ENCODE results near the gene CD82.
"Not testable (repeated sequence)": the region's sequence is repeated elsewhere in the genome, so short reads cannot be mapped to it uniquely, and the experiment has no call there.

Gene CD82

DNA sequence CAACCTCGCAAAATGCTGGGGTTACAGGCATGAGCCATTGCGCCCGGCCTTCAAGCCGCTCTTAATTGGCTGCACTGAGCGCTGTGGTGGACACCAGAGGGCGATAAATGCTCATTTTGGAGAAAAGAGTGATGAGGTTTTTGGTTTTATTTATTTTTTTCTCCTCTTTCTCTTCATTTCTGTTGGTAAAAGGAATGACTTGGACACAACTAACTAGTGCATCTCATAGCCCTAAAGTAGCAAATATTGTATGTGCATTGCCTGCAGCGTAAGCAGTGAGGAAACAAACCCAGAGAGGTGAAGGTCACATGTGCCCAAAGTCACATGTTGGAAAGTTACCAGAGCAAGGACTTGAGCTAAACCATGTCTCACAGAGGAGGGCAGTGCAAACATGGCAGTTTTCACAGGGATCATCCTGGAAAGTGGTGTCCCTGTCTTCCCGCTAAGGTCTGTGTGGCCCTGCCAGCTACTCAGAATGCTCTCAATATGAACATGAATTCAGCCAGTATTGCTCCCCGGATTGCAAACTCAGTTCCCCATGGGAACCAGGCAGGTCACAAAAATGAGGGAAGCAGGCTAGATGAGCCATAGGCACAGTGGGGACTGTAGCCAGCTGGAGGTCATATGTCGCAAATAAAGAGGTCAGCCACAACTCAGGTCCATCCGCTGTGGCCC is 8.6 kb upstream of the CD82 start:
- DNase-seq: peak; percentile 46
- Histone ChIP-seq H3K9me3 (ENCODE audit: severe bottlenecking) (no peaks in the 10 kb centered on the region), H3K36me3 (no peaks in the 10 kb centered on the region), H3K27me3 (ENCODE audit: insufficient read depth, low read depth, severe bottlenecking) (no peaks in the 10 kb centered on the region), H3K27ac (no peak overlapping the region), H3K4me3 (ENCODE audit: low read depth, low read length) (no peak overlapping the region)
- peak; percentile 61 for TF ChIP-seq CTCF (IDR thresholded peaks at IDR 0.05; ENCODE audit: low read depth, low read length)

- H3K27me3 ChIP-seq (ENCODE audit: insufficient read depth, low read depth, severe bottlenecking): no peaks in the 10 kb centered on the region
- no peaks in the 10 kb centered on the region for H3K9me3 ChIP-seq (ENCODE audit: severe bottlenecking)
- H3K36me3 ChIP-seq: no peaks in the 10 kb centered on the region
- no peak for TF ChIP-seq CTCF (IDR thresholded peaks at IDR 0.05; ENCODE audit: low read depth, low read length)
- no peak overlapping the region for H3K27ac ChIP-seq
- H3K4me3 ChIP-seq (ENCODE audit: low read depth, low read length): no peak overlapping the region
- no peak for DNase-seq
Observed at GRCh38 chr11:44557464-44557863, 8.0 kb upstream of the CD82 start.

GRCh38 chr11:44559207-44559939 is 6.1 kb upstream of the CD82 start:
- no peak for TF ChIP-seq CTCF (IDR thresholded peaks at IDR 0.05; ENCODE audit: low read depth, low read length)
- peak; percentile 46 for DNase-seq
- no peak overlapping the region for H3K4me3 ChIP-seq (ENCODE audit: low read depth, low read length)

GRCh38 chr11:44559940-44560300 is 5.5 kb upstream of the CD82 start:
- H3K36me3 ChIP-seq; H3K4me3 ChIP-seq (ENCODE audit: low read depth, low read length); H3K27ac ChIP-seq; H3K27me3 ChIP-seq (ENCODE audit: insufficient read depth, low read depth, severe bottlenecking); H3K9me3 ChIP-seq (ENCODE audit: severe bottlenecking): not testable (repeated sequence)
- peak; percentile 58 for DNase-seq

More at GRCh38 chr11:44559207-44559939, 6.1 kb upstream of the CD82 start:
- no peaks in the 10 kb centered on the region for H3K36me3 ChIP-seq
- 0 out of 2 replicates have a peak overlapping the region, but pooled peaks have one; percentile 5 for H3K27ac ChIP-seq
- H3K9me3 ChIP-seq (ENCODE audit: severe bottlenecking): no peaks in the 10 kb centered on the region
- H3K27me3 ChIP-seq (ENCODE audit: insufficient read depth, low read depth, severe bottlenecking): no peaks in the 10 kb centered on the region

- Histone ChIP-seq H3K36me3 (no peaks in the 10 kb centered on the region), H3K27me3 (ENCODE audit: insufficient read depth, low read depth, severe bottlenecking) (no peaks in the 10 kb centered on the region), H3K9me3 (ENCODE audit: severe bottlenecking) (no peaks in the 10 kb centered on the region), H3K4me3 (ENCODE audit: low read depth, low read length) (no peak overlapping the region), H3K27ac (no peak overlapping the region)
- no peak for TF ChIP-seq CTCF (IDR thresholded peaks at IDR 0.05; ENCODE audit: low read depth, low read length)
- no peak for DNase-seq
Observed at GRCh38 chr11:44561275-44561805, 4.1 kb upstream of the CD82 start.

GRCh38 chr11:44561964-44562734 is 3.3 kb upstream of the CD82 start:
- no peak for DNase-seq
- Histone ChIP-seq H3K27me3 (ENCODE audit: insufficient read depth, low read depth, severe bottlenecking) (no peaks in the 10 kb centered on the region), H3K4me3 (ENCODE audit: low read depth, low read length) (no peak overlapping the region), H3K36me3 (no peaks in the 10 kb centered on the region), H3K27ac (no peak overlapping the region), H3K9me3 (ENCODE audit: severe bottlenecking) (no peaks in the 10 kb centered on the region)
- no peak for TF ChIP-seq CTCF (IDR thresholded peaks at IDR 0.05; ENCODE audit: low read depth, low read length)
